Activated CD4-positive, CD25-positive, alpha-beta regulatory T cell treated with anti-CD3 and anti-CD28 coated beads, Interleukin-2, amount 50 U/mL, for 72 hours (primary cell): Measurements from ENCODE around the gene SBK2.

Experiments used
- DNase-seq: peaks from one replicate; pipeline ENCODE4 v3.0.0; 2021

Gene SBK2

GRCh38 chr19:55553217-55554182, 16.6 kb upstream of the SBK2 start:
- DNase-seq = no peak

GRCh38 chr19:55552620-55553019, 15.7 kb upstream of the SBK2 start:
- DNase-seq = no peak

GRCh38 chr19:55552206-55552605, 15.3 kb upstream of the SBK2 start:
- no peak for DNase-seq

- no peak for DNase-seq
Observed at GRCh38 chr19:55550321-55550650, 13.4 kb upstream of the SBK2 start.

- DNase-seq = no peak
Observed at GRCh38 chr19:55549500-55550320, 12.8 kb upstream of the SBK2 start.

GRCh38 chr19:55546822-55547614, 10.1 kb upstream of the SBK2 start:
- DNase-seq = no peak

GRCh38 chr19:55546011-55546410, 9.1 kb upstream of the SBK2 start:
- DNase-seq = no peak

GRCh38 chr19:55545443-55545842, 8.5 kb upstream of the SBK2 start, which contains the start of gene SBK3:
Gene SBK3, minus strand, starts transcription at chr19:55545543. Its CDS starts 0 bp downstream, at chr19:55545543.
- no peak for DNase-seq

GRCh38 chr19:55544776-55545439, 8.0 kb upstream of the SBK2 start:
- DNase-seq = no peak

- no peak for DNase-seq
Observed at GRCh38 chr19:55544014-55544413, 7.1 kb upstream of the SBK2 start.

- no peak for DNase-seq
Observed at GRCh38 chr19:55543567-55543966, 6.6 kb upstream of the SBK2 start.

GRCh38 chr19:55542292-55542855, 5.4 kb upstream of the SBK2 start:
- DNase-seq = no peak

- DNase-seq = no peak
Observed at GRCh38 chr19:55541091-55541490, 4.2 kb upstream of the SBK2 start.

GRCh38 chr19:55540619-55541018, 3.7 kb upstream of the SBK2 start:
- no peak for DNase-seq

GRCh38 chr19:55539090-55539984, 2.4 kb upstream of the SBK2 start:
- DNase-seq = no peak

- DNase-seq = no peak
Observed at GRCh38 chr19:55538132-55538531, 1.2 kb upstream of the SBK2 start.

GRCh38 chr19:55537741-55538111, 793 bp upstream of the SBK2 start:
- no peak for DNase-seq

GRCh38 chr19:55536366-55536765, 567 bp downstream of the SBK2 start:
- DNase-seq = no peak

- DNase-seq = no peak
Observed at GRCh38 chr19:55535965-55536350, 975 bp downstream of the SBK2 start.

GRCh38 chr19:55535173-55535964, 1.6 kb downstream of the SBK2 start:
- no peak for DNase-seq
